GM21619 (cell line): ENCODE data around the gene NSMCE1.

Experiments used
- ATAC-seq: cut with Tn5 transposase; IDR thresholded peaks from one replicate; pipeline ENCODE4 v1.9.1; 2021; ENCODE audit not compliant: unreplicated experiment

NSMCE1 gene

DNA sequence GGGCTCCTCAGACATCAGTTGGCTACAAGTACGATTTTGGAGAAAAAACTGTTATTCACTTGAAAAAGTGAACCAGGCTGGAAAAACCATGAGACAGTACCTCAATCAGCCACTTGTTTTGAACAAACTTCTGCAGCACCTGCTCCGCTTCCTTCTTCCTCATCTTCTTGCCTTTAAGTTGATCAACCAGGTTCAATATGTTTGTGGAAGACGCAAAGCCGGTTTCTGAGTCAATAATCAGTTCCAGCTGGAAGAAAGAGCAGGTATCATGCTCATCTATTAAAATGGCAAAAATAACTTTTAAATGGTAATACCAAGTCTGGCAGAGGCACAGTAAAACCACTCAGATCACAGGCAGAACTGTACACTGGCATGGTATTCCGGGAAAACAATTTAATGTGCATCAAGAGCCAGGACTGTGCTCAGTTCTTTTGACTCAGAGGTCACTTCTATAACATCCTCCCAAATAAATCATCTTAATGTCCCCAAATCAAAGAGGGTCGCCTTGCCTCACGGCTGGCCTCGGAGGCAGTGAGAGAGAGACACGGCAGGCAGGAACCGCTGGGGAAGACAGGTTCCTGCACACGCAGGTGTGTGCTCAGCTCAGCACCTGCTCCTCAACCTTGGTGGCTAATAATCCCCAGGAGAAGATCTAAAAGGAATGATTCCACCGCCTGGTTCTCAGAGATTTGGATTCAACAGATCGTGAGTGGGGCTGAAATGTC is 35.5 kb downstream of the NSMCE1 start:
- no peak for ATAC-seq

DNA sequence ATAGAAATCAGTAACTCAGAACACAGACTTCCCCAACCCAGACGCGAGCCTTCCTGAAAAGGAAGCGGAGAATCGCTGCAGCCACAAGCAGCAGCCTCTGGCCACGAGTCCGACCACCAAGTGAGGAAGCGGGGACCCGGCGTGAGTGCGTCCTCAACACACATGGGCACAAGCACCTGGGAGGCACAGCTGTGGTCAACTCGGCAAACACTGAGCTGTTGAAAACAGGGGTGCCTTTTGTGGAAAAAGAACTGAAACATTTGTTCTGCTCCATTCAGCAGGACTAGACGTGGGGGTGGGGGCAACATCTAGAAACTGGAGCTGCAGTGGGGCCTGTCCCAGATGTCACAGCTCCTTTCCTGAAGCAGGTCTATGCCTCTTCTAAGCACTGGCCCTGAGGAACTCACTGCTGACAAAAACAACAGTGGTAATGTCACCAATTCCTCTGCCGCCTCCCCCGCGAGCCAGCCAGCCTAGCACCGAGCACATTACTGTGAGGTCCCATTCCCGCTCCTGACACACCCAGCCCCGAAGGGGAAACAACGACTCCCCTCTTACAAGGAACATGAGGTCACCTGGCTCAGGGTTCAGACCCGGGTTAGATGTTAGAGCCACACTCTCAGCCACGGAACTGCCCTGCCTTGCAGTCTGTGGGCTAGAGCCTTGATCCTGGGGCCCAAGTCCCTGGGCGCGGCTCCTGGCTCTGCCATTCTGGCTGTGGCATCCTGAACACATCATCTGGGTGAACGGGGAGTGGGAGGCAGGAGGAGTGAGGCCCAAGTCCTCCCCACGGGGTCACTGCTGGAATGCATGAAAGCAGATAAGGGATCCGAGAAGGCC is 36.3 kb downstream of the NSMCE1 start:
- peak; percentile 48 for ATAC-seq

DNA sequence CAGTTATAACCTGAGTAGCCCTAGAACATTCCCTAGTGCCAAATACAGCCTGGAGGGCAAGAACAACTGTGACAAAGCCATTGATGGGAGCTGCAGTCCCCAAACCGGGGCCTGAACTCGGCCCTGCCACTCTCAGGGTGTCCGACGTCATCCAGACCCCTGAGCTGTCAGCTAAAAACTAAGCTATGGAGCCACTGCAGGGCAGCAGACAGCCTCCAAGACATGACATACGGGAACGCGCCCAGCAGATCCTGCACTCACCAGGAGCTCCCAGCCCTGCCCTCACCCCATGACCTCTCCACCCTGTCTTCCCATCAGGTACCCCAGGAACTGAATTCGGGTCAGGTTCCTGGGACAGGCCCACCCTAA is 36.9 kb downstream of the NSMCE1 start:
- peak; percentile 16 for ATAC-seq

DNA sequence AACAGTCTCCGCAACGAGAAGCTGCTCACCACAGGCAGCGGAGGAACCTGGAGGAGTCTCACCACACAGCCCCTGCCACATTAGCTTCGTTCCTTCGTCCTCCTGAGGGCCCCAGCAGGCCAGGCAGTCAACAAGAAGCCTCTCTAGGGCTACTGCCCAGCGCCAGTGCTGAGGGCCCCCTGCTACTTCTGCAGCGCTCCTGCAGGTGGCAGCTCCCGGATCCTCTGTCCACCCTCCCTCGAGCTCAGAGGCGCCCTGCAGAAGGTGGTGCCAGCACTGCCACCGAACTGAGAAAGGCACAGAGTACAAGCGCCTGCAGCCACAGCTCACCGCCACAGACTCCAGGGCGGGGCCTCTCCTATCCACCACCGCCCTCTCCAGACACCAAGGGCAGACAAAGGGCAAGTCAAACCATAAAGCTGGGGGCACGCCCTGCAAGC is 38.0 kb downstream of the NSMCE1 start:
- no peak for ATAC-seq

DNA sequence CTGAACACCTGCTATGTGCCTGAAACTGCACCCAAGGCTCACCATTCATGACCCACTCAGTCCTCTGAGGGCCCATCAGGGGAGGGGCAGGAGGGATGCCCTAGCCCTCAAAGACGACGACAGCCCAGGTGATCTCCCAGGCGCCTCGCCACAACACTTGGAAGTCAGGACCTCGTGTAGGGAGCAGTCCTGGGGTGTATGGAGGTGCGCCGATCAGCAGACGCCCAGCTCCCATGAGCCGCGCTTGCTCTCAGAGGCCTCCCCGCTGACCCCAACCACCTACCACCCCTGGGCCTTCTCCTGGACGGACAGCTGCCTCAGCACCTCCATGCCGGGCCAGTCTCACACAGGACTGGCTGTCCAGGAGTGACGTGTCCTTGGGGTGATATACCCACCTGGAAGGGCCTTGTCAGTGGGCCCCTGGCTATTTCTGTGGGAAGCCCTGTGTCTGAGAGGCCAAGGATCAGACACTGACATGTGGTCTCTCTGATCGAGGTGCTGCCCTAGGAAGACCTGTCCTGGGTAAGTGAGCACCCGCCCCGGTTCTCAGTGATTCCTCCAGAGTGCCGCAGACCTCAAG is 38.6 kb downstream of the NSMCE1 start:
- ATAC-seq: no peak

DNA sequence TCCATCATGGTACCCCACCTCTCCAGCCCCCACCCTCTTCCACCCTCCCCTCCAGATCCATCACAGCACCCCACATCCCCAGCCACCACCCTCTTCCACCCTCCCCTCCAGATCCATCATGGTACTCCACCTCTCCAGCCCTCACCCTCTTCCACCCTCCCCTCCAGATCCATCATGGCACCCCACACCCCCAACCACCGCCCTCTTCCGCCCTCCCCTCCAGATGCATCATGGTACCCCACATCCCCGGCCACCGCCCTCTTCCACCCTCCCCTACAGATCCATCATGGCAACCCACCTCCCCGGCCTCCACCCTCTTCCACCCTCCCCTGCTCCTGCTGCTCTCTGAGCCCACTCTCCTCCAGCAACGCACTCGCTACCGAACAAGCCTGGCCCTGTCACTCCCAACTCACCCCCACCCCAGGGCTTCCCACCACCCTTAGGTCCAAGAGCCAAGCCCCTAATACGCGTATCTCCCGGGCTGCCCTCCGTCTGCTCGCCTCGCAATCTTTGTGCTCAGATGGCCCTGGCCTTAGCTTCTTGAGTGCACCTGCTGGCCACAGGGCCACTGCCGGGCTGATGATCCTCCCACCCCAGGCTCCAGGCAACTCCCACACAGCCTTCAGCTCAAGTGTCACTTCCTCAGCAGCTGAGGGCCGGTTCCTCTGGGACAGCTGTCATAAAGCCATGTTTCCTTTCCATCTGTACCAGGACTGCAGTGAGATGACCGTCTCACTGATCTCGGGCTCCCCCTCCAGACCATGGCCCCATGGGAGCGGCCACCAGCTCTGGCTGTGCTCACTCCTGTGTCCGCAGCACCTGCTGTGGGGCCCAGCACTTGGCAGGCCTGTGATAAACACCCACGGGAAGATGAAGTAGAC is 39.7 kb downstream of the NSMCE1 start:
- no peak for ATAC-seq

DNA sequence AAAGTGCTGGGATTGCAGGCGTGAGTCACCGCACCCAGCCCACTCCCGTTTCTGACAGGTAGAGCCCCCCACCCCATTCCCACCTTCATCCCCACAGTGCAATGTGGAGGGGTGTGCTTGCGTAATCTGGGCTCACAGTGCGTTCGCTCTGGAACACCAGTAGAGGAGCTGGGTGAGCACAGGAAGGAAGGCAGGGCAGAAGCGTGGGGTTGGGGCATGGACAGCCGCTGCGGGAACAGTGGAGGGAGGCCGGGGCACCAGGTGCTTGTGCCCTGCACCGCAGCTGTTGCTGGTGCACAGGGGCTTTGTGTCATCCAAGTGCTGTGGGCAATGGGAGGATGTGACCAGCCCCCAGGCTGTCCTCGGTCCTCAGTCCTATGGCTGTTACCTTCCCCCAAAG is 40.5 kb downstream of the NSMCE1 start:
- no peak for ATAC-seq

DNA sequence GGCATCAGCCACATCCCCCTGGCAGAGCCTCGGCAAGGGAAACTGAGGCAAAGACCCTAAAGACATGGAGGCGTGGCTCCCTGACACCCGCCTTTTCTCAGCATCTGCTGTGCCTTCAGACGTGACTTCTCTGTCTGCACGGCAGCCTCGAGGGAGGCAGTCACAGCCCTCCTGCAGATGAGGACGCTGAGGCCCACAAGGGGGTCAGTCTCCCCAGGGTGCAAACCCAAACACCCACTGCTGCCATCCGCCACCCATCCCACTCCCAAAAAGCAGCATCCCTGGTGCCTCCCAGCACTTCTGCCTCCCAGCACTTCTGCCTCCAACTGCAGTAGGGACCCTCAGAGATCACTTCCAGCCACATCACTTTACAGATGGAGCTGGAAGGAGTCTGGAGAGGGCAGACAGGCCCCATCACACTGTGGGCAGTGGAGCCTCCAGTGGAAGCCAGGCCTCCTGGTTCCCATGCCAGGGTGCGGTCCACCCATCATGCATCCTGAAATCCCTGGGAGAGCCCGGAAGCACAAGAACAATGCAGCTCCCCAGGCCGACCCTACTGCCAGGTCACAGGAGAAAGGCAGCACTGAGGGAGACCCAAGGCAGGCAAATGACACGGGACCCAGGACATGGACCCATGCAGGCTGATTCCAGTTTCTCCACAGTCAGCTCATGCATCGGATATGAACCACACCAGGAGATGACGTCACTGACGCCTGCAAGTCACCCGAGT is 41.4 kb downstream of the NSMCE1 start:
- ATAC-seq: no peak

DNA sequence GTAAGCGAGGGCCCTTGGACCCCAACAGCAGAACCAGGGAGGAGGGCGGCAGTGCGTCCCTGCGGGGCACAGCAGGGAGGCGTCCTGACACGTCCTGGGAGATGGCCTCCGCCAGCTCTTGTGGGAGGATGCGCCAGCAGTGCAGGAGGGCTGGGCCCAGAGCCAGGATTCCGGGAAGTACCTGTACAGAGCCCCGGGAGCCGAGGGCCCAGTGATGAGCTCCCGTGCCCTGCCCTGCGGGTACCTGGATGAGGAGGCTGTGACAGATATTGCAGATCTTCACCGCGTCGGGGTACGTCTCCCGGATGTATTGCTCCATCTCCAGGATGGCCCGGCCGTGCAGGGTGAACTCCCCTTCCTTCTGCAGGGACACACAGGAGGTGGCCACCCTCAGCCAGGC is 42.1 kb downstream of the NSMCE1 start:
- ATAC-seq: no peak

DNA sequence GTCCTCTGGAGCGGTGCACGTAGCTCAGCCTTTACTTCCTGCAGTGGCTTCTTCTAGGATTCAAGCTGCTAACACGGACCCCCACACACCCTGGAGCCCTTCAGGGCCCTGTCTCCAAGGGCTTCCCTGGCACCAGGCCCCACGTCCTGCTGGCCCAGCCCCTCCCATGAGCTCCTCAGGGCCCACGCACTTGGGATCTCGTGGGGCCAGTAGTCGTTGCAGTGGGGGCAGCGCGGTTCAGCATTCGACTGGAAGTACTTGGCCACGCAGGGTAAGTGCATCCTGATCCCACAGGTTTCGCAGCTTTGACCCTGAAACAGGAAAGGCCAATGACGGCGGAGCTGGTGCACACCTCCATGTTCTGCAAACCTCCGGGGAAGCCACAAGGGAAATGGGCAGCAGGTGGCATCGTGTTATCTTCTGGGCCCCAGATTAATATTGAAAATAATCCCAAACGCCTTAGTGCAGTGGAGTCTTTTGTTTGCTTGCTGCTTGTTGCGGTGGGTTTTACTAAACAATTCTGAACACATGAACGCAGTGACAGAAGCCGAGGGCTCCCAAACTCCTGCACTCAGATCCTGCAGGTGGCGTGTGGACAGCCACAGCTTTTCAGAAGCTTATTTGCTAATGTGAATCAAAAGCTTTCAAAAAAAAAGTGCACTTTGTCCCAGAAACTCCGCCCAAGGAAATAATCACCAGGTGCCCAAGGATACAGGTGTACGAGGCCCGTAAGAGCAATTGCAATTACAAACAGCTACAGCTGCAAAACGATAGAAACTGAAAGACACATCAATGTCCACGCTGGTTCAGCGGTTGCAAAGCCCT is 42.8 kb downstream of the NSMCE1 start:
- no peak for ATAC-seq

DNA sequence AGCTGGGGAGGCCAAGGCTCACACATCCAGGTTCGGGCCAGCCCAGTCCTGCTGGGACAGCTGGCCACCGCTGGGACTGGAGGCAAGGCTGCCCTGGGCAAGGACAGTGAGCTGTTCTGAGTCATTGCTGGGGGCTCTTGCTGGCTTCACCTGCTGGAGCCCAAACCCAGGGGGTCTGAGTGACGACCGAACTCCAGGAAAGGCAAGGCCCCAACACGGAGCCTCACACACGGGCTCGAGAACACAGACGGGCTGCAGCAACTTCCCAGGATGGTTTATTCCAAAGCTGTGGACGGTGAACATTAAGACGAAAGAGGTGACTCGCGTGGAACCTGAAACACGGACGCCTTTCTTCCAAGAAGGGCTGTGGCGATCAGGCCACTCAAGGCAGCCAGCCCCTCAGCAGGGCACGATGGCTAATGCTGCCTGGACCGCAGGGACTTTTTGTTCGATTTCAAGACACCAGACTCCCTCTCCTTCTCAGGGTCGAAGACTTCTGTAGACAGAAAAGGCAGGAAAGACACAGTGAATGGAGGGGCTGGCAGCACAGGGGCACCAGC is 43.8 kb downstream of the NSMCE1 start:
- ATAC-seq: no peak

DNA sequence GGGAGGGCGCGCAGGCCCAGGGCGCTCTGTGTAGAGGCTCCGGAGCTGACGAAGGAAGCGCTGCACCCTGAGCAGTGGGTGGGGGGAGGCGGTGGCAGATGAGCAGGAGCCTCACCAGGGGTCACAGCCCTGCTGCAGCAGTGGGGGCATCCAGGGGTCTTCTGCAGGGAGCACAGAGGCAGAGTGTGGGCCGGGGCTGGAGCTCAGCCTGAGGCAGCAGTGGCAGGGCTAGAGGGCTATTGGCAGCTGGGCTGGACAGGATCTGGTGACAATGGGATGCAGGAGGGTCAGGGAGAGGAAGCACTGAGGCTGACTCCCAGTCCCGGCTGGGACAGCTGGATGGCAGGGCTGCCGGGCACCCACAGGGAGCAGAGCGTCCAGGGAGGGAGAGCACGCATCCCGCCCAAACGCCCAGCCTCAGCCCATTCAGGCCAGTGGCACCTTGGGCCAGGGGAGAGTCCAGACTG is 44.3 kb downstream of the NSMCE1 start:
- ATAC-seq: no peak

DNA sequence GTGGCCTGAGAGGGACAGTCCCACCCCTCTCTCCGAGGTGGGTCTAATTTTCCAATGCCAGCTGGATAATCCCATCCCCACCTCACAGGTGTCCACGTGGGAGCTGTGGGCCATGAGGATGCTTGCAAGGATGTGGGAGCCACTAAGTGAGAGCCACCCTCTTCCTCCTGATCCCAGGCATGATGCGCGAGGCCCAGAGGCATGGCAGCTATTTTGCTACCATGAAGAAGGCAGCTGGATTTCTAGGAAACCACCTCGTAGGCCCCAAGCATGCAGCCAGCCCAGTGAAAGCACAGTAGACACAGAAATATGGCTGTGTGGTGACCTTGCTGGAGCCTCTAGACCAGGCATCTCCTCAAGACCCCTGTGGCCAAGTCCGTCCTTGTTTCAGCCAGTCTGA is 44.9 kb downstream of the NSMCE1 start:
- no peak for ATAC-seq

DNA sequence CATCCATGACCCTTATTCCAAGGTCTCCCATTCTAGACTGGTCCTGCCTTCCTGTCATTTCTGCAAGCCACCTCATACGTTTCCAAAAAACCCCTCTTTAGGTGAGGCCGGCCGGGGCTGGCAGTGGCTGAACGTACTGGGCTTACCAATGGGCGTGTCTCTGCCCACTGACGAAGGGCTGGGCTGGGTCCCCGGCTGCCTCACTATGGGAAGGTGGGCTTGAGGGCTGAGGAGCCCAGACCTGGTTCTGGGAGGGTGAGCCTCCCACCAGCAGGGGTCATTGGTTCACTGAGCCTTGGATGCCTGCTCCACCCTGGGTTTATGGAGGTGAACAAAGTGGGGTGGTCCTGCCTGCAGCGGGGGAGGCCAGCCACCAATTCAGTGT is 45.4 kb downstream of the NSMCE1 start:
- no peak for ATAC-seq

DNA sequence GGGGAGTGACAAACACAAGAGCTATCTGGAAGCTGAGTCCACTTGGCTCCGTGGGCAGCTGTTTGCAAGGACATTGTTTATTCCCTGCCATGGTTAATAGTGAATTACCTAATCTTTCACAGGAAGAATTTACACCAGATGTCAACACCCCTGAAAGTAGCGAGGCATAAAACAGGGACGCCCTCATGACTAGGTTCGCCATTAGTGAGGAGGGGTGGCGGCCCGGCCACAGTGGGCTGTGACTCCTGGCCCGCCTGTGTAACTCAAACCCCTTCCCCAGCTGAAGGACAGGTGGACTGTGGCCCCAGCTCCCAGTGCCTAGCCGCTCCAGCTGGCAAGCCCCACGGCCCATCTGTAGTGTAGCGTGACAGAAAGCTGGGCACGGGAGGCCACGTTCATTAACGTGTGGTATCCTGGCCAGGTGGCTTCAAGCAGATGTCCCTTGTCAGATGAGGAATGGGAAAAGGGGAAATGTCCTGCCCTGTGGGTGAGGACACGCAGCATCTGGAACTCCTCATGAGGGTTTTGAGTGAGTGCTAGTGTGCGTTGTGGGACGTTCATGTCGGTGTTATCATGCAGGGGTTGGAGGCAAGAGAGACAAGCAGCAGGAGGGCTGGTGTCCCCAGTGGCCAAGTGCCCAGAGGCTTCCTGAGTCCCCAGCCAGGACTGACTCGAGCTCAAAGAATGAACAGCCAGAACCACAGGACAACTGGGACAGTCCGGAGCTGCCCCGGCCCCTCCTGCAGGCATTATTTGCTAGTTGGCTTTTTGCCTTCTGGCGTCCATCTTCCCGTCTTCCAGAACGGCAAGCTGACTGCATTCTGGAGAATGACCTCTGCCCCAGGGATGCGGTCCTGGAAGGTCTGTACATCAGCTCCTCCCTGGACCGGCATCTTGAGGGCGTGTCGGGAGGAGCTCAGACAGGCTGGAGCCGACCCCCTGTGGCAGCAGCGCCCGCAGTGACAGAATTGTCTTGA is 46.0 kb downstream of the NSMCE1 start:
- no peak for ATAC-seq

DNA sequence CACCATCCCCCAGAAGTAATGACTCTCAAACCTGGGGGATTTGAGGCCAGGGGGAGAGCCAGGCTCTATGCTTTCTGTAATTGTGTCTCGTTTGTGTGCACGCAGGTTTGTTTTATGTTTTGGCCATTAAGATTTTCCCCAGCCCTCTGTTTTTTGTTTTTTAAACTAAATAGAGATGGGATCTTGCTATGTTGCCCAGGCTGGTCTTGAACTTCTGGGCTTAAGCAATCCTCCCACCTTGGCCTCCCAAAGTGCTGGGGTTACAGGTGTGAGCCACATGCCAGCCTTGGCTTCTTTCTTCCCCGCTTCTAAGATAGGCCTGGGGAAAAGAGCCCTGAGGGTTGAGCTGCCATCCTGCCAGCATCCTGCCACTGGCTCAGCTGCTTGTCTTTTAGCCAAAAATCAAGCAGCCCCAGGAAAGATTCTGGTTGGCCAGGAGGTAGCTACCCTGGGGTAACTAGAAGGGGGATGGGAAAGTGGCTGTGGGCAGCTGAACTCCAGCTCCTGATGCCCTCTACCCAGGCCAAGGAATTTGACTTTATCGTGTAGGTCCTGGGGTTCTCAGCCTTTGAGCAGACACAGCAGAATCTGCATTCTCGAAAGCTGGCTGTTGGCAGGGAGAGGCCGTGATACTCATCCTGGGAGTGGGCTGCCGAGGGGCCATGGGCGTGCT is 46.9 kb downstream of the NSMCE1 start:
- ATAC-seq: no peak

DNA sequence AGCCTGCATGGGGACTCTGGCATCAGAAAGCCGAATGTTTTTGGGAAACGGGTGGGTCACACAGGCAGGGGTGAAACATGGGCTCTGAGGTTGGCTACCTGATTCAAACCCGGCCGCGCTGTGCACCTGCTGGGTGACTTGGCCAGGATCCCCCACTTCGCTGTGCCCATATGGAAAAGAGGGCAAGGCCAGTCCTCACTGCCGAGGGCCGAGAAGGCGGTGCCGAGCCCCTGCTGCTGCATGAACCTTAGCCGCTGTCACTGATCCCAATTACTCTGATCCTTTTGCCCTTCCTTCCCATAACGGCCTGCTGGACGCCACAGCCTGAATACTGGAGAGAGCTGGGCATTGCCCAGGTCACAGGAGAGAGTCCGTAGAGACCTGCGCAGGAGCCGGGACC is 47.6 kb downstream of the NSMCE1 start:
- ATAC-seq: no peak
